Mucosa of descending colon (tissue), 3 donors: Measurements from ENCODE around the gene CADM1. TPM values are rescaled to one million over a fixed set of nuclear protein-coding genes. Genes with fewer than 3 reads are reported as not detected.

ENCODE experiments used
- ATAC-seq: fragments of 200-7000 bp; cut with Tn5 transposase; one replicate; pipeline ENCODE4 v1.9.1; 2020; ENCODE audit warnings: mild to moderate bottlenecking, moderate library complexity
- DNase-seq, 3 donors: peaks; one replicate each; pipeline ENCODE4 v3.0.0-alpha.2; 2020
- H3K36me3 ChIP-seq: fragments of 200-600 bp; one replicate; pipeline ENCODE4 v1.8.0; 2021; ENCODE audit warnings: low read depth, mild to moderate bottlenecking
- H3K4me1 ChIP-seq: fragments of 200-600 bp; one replicate; pipeline ENCODE4 v1.8.0; 2021; ENCODE audit warnings: low read depth, mild to moderate bottlenecking
- H3K4me3 ChIP-seq: fragments of 200-600 bp; one replicate; pipeline ENCODE4 v1.8.0; 2021; ENCODE audit warnings: mild to moderate bottlenecking
- H3K9me3 ChIP-seq: fragments of 200-600 bp; one replicate; pipeline ENCODE4 v1.8.0; 2021; ENCODE audit warnings: mild to moderate bottlenecking
- intact Hi-C, 2 donors: fragments of 100-400 bp; cut with DNase I in 1 of 2; cut with micrococcal nuclease in 1 of 2; formaldehyde crosslinking; loops; one replicate each; pipeline versions ENCODE4 v1.11.0 to v1.11.1; 2022; cut with DNase I, micrococcal nuclease
- total RNA-seq, 3 donors: library from RNA; stranded (reverse); fragmentation: NEBNext Ultra II Directional in 2 of 3; extraction: Animal tissue kit (Norgen Biotek cat#: 25700) in 2 of 3; gene quantifications; one replicate each; pipeline versions ENCODE4 v1.2.1 to v1.2.4, GENCODE V29; 2021 to 2023
- TF ChIP-seq, protein P1 (sequence below): fragments of 200-600 bp; IDR thresholded peaks from one replicate; pipeline ENCODE4 v1.8.0; 2022; ENCODE audit warnings: antibody characterized with exemption, mild to moderate bottlenecking
- donor health status: DM: no; HTN: no; CAD: no; lungs with moderate emphysema.
- donor health status: DM: no; HTN: no; CAD: no.
- donor health status: DM: no; HTN: yes; CAD: no.

The CADM1 gene
- total RNA-seq, 3 donors from 2014 or later, result 4.3 to 20.2 (median 7.2) TPM

GRCh38 chr11:115425816-115426215, 78.4 kb downstream of the CADM1 start:
- H3K4me3 ChIP-seq, result no peak overlapping the region
- TF ChIP-seq, protein P1, sequence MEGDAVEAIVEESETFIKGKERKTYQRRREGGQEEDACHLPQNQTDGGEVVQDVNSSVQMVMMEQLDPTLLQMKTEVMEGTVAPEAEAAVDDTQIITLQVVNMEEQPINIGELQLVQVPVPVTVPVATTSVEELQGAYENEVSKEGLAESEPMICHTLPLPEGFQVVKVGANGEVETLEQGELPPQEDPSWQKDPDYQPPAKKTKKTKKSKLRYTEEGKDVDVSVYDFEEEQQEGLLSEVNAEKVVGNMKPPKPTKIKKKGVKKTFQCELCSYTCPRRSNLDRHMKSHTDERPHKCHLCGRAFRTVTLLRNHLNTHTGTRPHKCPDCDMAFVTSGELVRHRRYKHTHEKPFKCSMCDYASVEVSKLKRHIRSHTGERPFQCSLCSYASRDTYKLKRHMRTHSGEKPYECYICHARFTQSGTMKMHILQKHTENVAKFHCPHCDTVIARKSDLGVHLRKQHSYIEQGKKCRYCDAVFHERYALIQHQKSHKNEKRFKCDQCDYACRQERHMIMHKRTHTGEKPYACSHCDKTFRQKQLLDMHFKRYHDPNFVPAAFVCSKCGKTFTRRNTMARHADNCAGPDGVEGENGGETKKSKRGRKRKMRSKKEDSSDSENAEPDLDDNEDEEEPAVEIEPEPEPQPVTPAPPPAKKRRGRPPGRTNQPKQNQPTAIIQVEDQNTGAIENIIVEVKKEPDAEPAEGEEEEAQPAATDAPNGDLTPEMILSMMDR, result no peak
- ATAC-seq (no peak), DNase-seq (no peak)
- no peaks in the 10 kb centered on the region for H3K9me3 ChIP-seq
- intact Hi-C loops, result no loop called here
- H3K36me3 ChIP-seq, result no peaks in the 10 kb centered on the region
- H3K4me1 ChIP-seq, result no peaks in the 10 kb centered on the region

- H3K4me1 ChIP-seq, result no peaks in the 10 kb centered on the region
- intact Hi-C loops, result no loop called here
Observed at GRCh38 chr11:115425250-115425649, 79.0 kb downstream of the CADM1 start.

GRCh38 chr11:115423728-115424459, 80.3 kb downstream of the CADM1 start:
- TF ChIP-seq, protein P1, result no peak
- no peak for ATAC-seq

More at GRCh38 chr11:115425250-115425649, 79.0 kb downstream of the CADM1 start:
- TF ChIP-seq, protein P1, result no peak
- Histone ChIP-seq H3K36me3 (no peaks in the 10 kb centered on the region), H3K9me3 (no peaks in the 10 kb centered on the region), H3K4me3 (no peak overlapping the region)
- DNase-seq, result no peak
- no peak for ATAC-seq

DNA sequence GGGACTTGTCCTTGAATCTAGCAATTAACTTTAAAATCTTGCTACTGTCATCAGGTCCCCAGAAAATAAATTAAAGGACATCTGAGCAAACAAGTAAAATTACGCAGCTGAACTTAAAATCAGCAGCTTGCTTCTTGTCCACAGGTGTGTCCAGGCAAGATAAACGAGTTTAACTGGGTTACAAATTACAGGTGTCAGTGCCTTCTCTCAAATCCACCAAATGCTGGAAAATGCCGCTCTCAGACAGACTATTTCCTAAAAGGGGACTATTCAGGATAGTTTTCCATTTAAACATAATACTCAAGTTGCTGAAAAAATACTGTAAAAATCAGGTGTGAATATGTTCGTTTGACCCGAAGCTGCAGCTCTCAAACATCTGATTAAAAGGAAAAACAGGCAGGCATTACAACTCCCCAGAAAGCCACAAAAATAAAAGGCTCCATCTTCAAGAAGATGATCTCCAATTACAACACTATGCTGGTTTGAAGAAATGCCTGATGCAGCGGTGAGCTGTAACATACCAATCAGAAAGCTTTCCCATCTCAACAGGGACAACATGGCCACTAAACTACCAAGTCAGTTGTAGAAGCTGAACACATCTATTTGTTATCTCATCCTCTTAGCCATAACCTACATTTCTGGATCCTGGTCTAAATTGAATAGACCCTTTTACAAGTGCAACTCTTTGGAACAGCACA, 82.1 kb downstream of the CADM1 start:
- no peaks in the 10 kb centered on the region for H3K4me1 ChIP-seq
- DNase-seq (no peak), ATAC-seq (no peak)
- no peaks in the 10 kb centered on the region for H3K36me3 ChIP-seq
- TF ChIP-seq, protein P1, result no peak
- H3K9me3 ChIP-seq, result no peaks in the 10 kb centered on the region
- intact Hi-C loops, result no loop called here
- no peak overlapping the region for H3K4me3 ChIP-seq

More at GRCh38 chr11:115423728-115424459, 80.3 kb downstream of the CADM1 start:
- Histone ChIP-seq H3K4me1 (no peaks in the 10 kb centered on the region), H3K9me3 (no peaks in the 10 kb centered on the region), H3K36me3 (no peaks in the 10 kb centered on the region), H3K4me3 (no peak overlapping the region)
- intact Hi-C loops, result no loop called here
- no peak for DNase-seq

- H3K9me3 ChIP-seq, result no peaks in the 10 kb centered on the region
- no peak for ATAC-seq
- no peak overlapping the region for H3K4me3 ChIP-seq
- DNase-seq, result no peak
- no peaks in the 10 kb centered on the region for H3K36me3 ChIP-seq
- H3K4me1 ChIP-seq, result no peaks in the 10 kb centered on the region
- TF ChIP-seq, protein P1, result no peak
- intact Hi-C loops, result no loop called here
Observed at GRCh38 chr11:115421352-115421991, 82.7 kb downstream of the CADM1 start.
